ENCODE results near the gene KRTAP19-7.

GRCh38 chr21:30515681-30516080 is 45.4 kb downstream of the KRTAP19-7 start:
- TF ChIP-seq FOXM1 (IDR thresholded peaks at IDR 0.05; ENCODE audit: borderline replicate concordance, low read depth) (no peak), EP300 (IDR thresholded peaks at IDR 0.05; ENCODE audit: borderline replicate concordance) (no peak), EGR1 (IDR thresholded peaks at IDR 0.05) (no peak), CREB1 (IDR thresholded peaks at IDR 0.05; ENCODE audit: low read depth) (no peak)

All from Ishikawa (cell line).